Thyroid gland (tissue), 4 donors: Measurements from ENCODE around the gene PVRIG. TPM values are rescaled to one million over a fixed set of nuclear protein-coding genes. Genes with fewer than 3 reads are reported as not detected.
A peak's percentile ranks its signal among the peaks of the same experiment; 100 is the strongest.
"Not testable (repeated sequence)": the region's sequence is repeated elsewhere in the genome, so short reads cannot be mapped to it uniquely, and the experiment has no call there.

Experiments
- DNase-seq, 2 donors: peaks; one replicate each; pipeline ENCODE4 v3.0.0-alpha.2; 2019
- H3K27ac ChIP-seq, 3 donors: fragments of 200-600 bp; sonication (generic); 1 replicate in 2 of 3; 2 replicates in 1 of 3; pipeline ENCODE4 v1.5.1; 2016 to 2019; ENCODE audit warnings: mild to moderate bottlenecking in 1 of 3, moderate library complexity in 1 of 3
- H3K27me3 ChIP-seq: fragments of 200-600 bp; sonication (generic); one replicate; pipeline ENCODE4 v1.5.1; 2019
- H3K36me3 ChIP-seq, 2 donors: fragments of 200-600 bp; sonication (generic); one replicate each; pipeline ENCODE4 v1.5.1; 2016 to 2019
- H3K4me1 ChIP-seq, 2 donors: fragments of 200-600 bp; sonication (generic); one replicate each; pipeline ENCODE4 v1.5.1; 2017 to 2019
- H3K4me3 ChIP-seq, 3 donors: fragments of 200-600 bp; sonication (generic); replicated peaks in 1 of 3; 1 replicate in 2 of 3; 2 replicates in 1 of 3; pipeline ENCODE4 v1.5.1; 2016; ENCODE audit warnings: mild to moderate bottlenecking in 1 of 3
- H3K9me3 ChIP-seq: fragments of 200-600 bp; sonication (generic); one replicate; pipeline ENCODE4 v1.5.1; 2017
- POLR2A ChIP-seq, 2 donors: fragments of 450-650 bp; IDR thresholded peaks; one replicate each; pipeline ENCODE4 v1.6.1; 2017; ENCODE audit warnings: antibody characterized with exemption in 2 of 2, mild to moderate bottlenecking in 2 of 2, moderate library complexity in 1 of 2
- WGBS, 2 donors: methylation state at CpG; one replicate each; pipeline ENCODE4 v1.1.5; 2017; 5-methylcytosine and 5-hydroxymethylcytosine counted together
- intact Hi-C: fragments of 100-400 bp; cut with DNase I; formaldehyde crosslinking; loops from one replicate; pipeline ENCODE4 v1.15.1; 2023
- total RNA-seq, 4 donors: library from RNA; depleted of rRNA; stranded (reverse); fragments of >200 nt; gene quantifications; one replicate each; pipeline ENCODE4 v1.2.3, GENCODE V29; 2016
- TF ChIP-seq, protein P1 (sequence below), 6 experiments: fragments of 200-600 bp in 3 of 6; fragments of 450-650 bp in 3 of 6; sonication (generic) in 3 of 6; IDR thresholded peaks; one replicate each; pipeline ENCODE4 v1.5.1; 2016 to 2019; ENCODE audit warnings: antibody characterized with exemption in 6 of 6, mild to moderate bottlenecking in 2 of 6, inconsistent platforms in 1 of 6, moderate library complexity in 1 of 6

PVRIG gene
- total RNA-seq, 4 donors from 2014 or later = 0.42 to 2.6 TPM; not detected in 2

DNA sequence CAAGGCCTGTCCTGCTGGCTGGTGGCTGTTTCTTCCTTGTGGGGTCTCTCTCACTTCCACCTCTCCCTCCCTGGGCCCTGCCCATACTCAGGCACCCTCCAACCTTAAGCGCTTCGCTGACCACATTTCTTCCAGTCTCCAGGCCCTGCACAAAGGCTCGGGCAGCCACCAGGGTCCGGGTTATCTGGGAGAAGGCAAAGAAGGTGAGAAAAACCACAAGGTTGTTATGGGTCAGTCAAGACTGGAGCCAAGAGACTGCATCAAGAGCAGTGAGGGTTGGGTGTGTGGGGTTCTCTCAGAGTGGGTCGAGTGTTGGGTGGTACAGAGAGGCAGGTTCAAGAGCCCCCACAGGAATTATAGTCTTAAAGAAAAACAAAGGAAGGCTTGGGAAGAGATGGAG is 45.2 kb upstream of the PVRIG start:
- Histone ChIP-seq H3K9me3 (no peaks in the 10 kb centered on the region), H3K36me3 (no peaks in the 10 kb centered on the region), H3K27me3 (peaks cover 5% of the 10 kb centered on the region), H3K4me3 (no peak overlapping the region), H3K4me1 (peaks cover 9 to 19% of the 10 kb centered on the region in 2 donors), H3K27ac (no peak overlapping the region)
- 88 to 96% methylated on average over 5 of the region's 5 CpGs for WGBS, 2 donors
- no peak for TF ChIP-seq POLR2A (IDR thresholded peaks at IDR 0.05)
- TF ChIP-seq, protein P1, sequence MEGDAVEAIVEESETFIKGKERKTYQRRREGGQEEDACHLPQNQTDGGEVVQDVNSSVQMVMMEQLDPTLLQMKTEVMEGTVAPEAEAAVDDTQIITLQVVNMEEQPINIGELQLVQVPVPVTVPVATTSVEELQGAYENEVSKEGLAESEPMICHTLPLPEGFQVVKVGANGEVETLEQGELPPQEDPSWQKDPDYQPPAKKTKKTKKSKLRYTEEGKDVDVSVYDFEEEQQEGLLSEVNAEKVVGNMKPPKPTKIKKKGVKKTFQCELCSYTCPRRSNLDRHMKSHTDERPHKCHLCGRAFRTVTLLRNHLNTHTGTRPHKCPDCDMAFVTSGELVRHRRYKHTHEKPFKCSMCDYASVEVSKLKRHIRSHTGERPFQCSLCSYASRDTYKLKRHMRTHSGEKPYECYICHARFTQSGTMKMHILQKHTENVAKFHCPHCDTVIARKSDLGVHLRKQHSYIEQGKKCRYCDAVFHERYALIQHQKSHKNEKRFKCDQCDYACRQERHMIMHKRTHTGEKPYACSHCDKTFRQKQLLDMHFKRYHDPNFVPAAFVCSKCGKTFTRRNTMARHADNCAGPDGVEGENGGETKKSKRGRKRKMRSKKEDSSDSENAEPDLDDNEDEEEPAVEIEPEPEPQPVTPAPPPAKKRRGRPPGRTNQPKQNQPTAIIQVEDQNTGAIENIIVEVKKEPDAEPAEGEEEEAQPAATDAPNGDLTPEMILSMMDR (IDR thresholded peaks at IDR 0.05) = no peak
- DNase-seq = no peak
- intact Hi-C loops = no loop called here

DNA sequence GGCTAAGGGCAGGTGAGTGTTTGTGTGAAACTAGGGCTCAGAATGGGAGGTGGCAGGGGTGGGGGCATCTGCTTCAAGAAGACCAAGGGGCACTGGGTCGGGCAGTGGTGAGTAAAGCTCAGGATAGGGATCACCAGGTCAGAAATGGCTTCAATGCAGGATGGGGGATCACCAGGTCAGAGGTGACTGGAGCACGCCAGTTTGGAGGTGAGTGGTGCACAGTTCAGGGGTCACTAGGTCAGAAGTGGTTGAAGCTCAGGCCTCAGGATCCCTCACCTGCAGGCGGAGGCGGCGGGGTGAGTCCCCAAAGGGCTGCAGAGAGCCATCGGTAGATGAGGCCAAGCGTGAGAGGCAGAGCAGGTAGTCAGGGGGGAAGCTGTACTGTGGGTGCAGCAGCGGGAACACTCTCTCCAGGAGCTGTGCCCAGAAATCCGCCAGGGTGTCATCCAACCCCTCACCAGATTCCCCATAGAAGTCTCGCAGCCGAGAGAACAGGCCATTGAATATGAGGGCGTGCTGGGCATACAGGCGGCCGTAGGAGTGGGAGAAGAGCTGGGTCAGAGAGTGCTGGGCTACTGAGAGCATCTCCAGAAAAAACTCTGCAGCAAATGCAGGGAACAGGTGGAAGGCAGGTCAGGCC is 44.3 kb upstream of the PVRIG start:
- WGBS, 2 donors = 92 to 96% methylated on average over 12 to 14 of the region's 14 CpGs
- H3K9me3 ChIP-seq = no peaks in the 10 kb centered on the region
- no peak for TF ChIP-seq POLR2A (IDR thresholded peaks at IDR 0.05)
- TF ChIP-seq, protein P1 (IDR thresholded peaks at IDR 0.05) = no peak
- no peaks in the 10 kb centered on the region for H3K36me3 ChIP-seq
- no peak overlapping the region for H3K4me3 ChIP-seq
- H3K27me3 ChIP-seq = peaks cover 5% of the 10 kb centered on the region
- H3K27ac ChIP-seq = no peak overlapping the region
- peaks cover 9 to 19% of the 10 kb centered on the region in 2 donors for H3K4me1 ChIP-seq
- DNase-seq = no peak
- intact Hi-C loops = no loop called here

DNA sequence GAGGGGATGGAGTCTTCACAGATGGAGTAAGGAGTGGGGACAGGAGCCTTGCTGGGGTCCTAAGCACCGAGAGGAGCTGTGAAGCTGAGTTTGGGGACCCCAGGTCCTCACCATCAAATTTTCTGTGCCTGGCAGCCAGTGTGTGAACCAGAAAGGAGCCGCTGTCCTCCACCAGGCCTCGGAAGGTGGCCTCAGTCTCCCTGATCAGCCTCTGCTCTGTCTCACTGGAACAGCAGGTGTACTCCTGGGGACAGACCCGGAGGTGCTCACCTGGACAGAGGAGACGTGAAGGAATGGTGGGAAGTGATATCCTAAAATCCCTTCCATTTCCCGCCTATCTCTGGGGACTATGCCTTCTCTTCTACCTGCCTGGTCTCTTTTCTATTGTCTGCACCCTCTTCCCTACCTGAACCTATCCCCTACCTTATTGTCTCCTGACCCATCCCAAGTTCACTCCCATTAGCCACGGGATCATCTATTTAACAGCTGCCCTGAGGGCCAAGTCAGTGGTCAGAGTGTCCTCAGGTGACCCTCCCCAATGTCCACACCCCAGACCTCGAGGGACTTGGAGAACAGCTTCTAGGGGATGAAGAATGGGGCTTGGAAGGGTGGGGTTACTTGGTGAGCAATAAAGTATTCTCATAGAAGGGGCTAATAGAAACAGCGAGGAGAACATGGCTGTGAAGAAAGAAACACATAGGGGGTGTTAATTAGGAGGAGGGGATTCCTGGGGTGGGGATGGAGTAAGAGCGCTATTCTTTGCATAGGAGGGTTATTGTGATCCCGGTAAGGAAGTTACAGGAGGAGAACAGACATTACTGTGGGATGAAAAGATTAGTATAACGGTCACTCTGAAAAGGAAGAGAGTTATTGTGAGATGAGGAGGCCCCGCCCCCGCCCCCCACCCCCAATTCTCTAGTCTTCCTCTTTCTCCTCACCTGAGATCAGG is 43.4 kb upstream of the PVRIG start:
- Histone ChIP-seq H3K27me3 (peaks cover 4% of the 10 kb centered on the region), H3K9me3 (no peaks in the 10 kb centered on the region), H3K4me1 (peaks cover 9 to 13% of the 10 kb centered on the region in 2 donors), H3K27ac (no peak overlapping the region), H3K4me3 (peak overlapping the region in 1 of 3 donors; percentile 34), H3K36me3 (no peaks in the 10 kb centered on the region)
- intact Hi-C loops = no loop called here
- no peak for DNase-seq
- WGBS, 2 donors = 55 to 57% methylated on average over 14 of the region's 14 CpGs
- TF ChIP-seq POLR2A (IDR thresholded peaks at IDR 0.05) = no peak
- TF ChIP-seq, protein P1 (IDR thresholded peaks at IDR 0.05) = no peak

DNA sequence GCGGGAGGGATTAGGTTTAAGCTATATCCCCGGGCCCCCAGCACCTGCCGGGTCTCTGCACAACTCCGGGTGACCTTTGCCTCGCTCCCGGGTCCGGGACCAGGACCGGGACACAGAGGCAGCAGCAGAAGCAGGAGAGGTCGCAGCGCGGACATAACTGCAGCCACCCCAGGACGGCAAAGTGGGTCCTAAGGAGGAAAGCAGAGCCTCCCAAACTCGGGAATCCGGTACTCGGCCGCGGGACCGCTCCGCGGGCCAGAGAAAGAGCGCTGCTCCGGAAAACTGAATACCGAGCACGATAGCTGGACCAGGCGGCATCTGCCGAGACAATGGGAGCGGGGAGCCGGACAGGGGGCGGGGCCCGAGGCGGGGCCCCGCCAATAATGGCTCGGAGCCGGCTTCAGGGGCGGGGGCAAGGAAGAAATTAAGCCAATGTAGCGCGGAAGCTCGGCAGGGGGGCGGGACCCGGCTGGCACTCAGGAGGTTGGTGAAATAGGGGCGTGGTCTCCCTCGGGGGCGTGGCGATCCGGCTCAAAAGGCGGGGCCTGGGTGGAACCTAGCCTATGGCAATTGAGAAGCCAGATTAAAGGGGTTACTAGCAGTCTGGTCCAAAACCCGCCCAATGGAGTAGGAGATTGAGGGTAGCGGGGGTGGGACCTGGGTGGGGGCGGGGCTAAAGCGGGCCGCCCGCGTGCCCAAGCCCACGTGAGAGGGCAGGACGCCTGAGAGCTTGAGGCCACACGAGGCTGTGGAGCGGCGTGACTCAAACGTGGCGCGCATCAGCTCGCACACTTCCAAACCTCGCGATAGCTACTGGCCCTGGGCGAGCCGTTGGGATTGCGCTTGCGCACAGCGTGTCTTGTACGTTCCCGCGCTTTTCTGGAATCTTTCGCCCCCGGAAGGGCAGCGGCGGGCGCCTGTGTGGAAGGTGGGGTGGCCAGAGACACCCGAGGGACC is 42.4 kb upstream of the PVRIG start, which contains the start of the genes GPC2 and STAG3:
TSS of gene GPC2 (minus strand) at position 337 of the 957 bp plus-strand sequence. CDS start at position 155, 182 bp downstream.
TSS of gene STAG3 (plus strand) at position 874 of the 957 bp plus-strand sequence. CDS start 2,639 bp downstream, outside the sequence.
- Histone ChIP-seq H3K9me3 (no peaks in the 10 kb centered on the region), H3K4me1 (peaks cover 8 to 9% of the 10 kb centered on the region in 2 donors), H3K36me3 (no peaks in the 10 kb centered on the region), H3K4me3 (peak within 1 kb of the TSS in 1 of 3 donors; percentile 34), H3K27ac (no peak within 1 kb of the TSS), H3K27me3 (no peaks in the 10 kb centered on the region)
- WGBS, 2 donors = 5 to 12% methylated on average over 36 to 57 of the region's 78 CpGs
- intact Hi-C loops = no loop called here
- no peak for TF ChIP-seq POLR2A (IDR thresholded peaks at IDR 0.05)
- TF ChIP-seq, protein P1 (IDR thresholded peaks at IDR 0.05) = no peak
- peak; percentile 87 for DNase-seq

DNA sequence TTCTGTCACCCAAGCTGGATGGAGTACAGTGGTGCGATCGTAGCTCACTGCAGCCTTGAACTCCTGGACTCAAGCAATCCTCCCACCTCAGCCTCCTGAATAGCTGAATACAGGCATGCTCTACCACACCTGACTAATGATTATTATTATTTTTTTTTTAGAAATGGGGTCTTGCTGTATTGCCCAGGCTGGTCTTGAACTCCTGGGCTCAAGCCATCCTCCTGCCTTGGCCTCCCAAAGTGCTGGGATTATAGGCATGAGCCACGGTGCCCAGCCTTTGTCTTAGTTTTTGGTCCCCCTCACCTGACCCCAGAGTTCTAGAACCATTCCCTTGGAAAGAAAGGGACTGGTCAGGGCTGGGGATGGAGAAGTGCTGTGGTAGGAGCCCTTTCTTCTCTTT is 39.7 kb upstream of the PVRIG start:
- intact Hi-C loops, H3K9me3 ChIP-seq, H3K4me1 ChIP-seq, H3K27me3 ChIP-seq, H3K4me3 ChIP-seq, H3K36me3 ChIP-seq, DNase-seq, H3K27ac ChIP-seq: not testable (repeated sequence)
- 95 to 97% methylated on average over 3 of the region's 3 CpGs for WGBS, 2 donors

DNA sequence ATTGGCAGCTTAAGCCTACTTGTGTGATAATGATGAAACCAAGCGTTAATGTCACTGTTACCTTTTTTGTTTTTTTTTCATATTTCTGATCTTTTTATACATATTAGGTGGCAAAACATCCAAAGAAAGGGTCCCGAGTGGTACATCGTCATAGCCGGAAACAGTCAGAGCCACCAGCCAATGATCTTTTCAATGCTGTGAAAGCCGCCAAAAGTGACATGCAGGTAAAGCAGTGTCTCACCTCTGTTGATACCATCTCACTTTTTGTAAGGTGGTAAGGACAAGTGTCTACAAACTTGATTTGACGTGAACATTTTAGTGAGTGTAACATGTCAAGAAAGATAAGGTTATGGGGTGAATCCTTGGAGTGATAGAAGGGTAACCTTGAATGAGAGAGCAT is 37.1 kb upstream of the PVRIG start:
- DNase-seq, H3K9me3 ChIP-seq, H3K27ac ChIP-seq, H3K4me1 ChIP-seq, H3K4me3 ChIP-seq, H3K27me3 ChIP-seq, intact Hi-C loops, H3K36me3 ChIP-seq: not testable (repeated sequence)
- WGBS, 2 donors = 80 to 84% methylated on average over 6 of the region's 6 CpGs

DNA sequence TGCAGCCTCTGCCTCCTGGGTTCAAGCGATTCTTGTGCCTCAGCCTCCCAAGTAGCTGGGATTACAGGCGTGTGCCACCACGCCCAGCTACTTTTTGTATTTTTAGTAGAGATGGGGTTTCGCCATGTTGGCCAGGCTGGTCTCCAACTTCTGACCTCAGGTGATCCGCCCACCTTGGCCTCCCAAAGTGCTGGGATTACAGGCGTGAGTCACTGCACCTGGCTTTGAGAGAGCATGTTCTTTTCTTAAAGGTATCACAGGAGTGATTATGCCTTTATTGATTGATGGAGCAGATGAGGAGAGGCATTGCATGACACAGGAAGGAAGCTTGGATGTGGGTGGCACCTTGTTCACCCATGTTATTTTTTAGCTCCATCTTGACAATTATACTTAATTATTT is 36.7 kb upstream of the PVRIG start:
- H3K36me3 ChIP-seq, H3K9me3 ChIP-seq, DNase-seq, intact Hi-C loops, H3K4me3 ChIP-seq, H3K4me1 ChIP-seq, H3K27ac ChIP-seq, H3K27me3 ChIP-seq: not testable (repeated sequence)
- 92% methylated on average over 6 of the region's 6 CpGs for WGBS, 2 donors
